Omental fat pad (tissue), 4 donors: ENCODE results near the gene FBXL2. TPM values are rescaled to one million over a fixed set of nuclear protein-coding genes. Genes with fewer than 3 reads are reported as not detected.
A peak's percentile ranks its signal among the peaks of the same experiment; 100 is the strongest.

Source experiments
- ATAC-seq: fragments of 150-250 bp; one replicate; pipeline ENCODE4 v1.9.1; 2016; ENCODE audit warnings: mild to moderate bottlenecking, moderate library complexity; ENCODE audit not compliant: low FRiP score
- DNase-seq: peaks from one replicate; pipeline ENCODE4 v3.0.0-alpha.2; 2019; ENCODE audit warnings: low spot score
- CTCF ChIP-seq, 3 donors: fragments of 450-650 bp; IDR thresholded peaks; one replicate each; pipeline ENCODE4 v1.5.1; 2016 to 2017; ENCODE audit warnings: antibody characterized with exemption in 3 of 3, mild to moderate bottlenecking in 3 of 3, moderate library complexity in 2 of 3
- total RNA-seq, 4 donors: library from RNA; depleted of rRNA; stranded (reverse); fragments of >200 nt; gene quantifications; one replicate each; pipeline ENCODE4 v1.1.0, GENCODE V29; 2016

FBXL2 gene
- total RNA-seq, 4 donors from 2014 or later, result 6.7 to 13.5 (median 7.3) TPM

GRCh38 chr3:33364060-33364459, 86.8 kb downstream of the FBXL2 start:
- ATAC-seq (no peak), DNase-seq (no peak)
- no peak for TF ChIP-seq CTCF (IDR thresholded peaks at IDR 0.05)

GRCh38 chr3:33364531-33365128, 87.4 kb downstream of the FBXL2 start:
- DNase-seq (no peak), ATAC-seq (no peak)
- TF ChIP-seq CTCF (IDR thresholded peaks at IDR 0.05), result no peak

- DNase-seq (no peak), ATAC-seq (peak; percentile 91)
- peak in 2 of 3 donors; percentile 27 to 33 for TF ChIP-seq CTCF (IDR thresholded peaks at IDR 0.05)
Measured at GRCh38 chr3:33372218-33373081, 95.2 kb downstream of the FBXL2 start.

GRCh38 chr3:33373082-33373437, 95.8 kb downstream of the FBXL2 start:
- DNase-seq (no peak), ATAC-seq (no peak)
- no peak for TF ChIP-seq CTCF (IDR thresholded peaks at IDR 0.05)

GRCh38 chr3:33377489-33377888, 100.2 kb downstream of the FBXL2 start:
- ATAC-seq, result no peak
- no peak for TF ChIP-seq CTCF (IDR thresholded peaks at IDR 0.05)
- DNase-seq, result no peak

GRCh38 chr3:33377931-33378330, 100.7 kb downstream of the FBXL2 start:
- ATAC-seq (no peak), DNase-seq (no peak)
- TF ChIP-seq CTCF (IDR thresholded peaks at IDR 0.05), result no peak

- DNase-seq, result no peak
- ATAC-seq, result no peak
- TF ChIP-seq CTCF (IDR thresholded peaks at IDR 0.05), result no peak
Measured at GRCh38 chr3:33380653-33381052, 103.4 kb downstream of the FBXL2 start.
